NB4 (cell line): Measurements from ENCODE around the gene NDUFAF3.

Source experiments
- MYC ChIP-seq: IDR thresholded peaks from 2 replicates; pipeline ENCODE4 v1.6.1; 2011; ENCODE audit warnings: low read depth, low read length
- TF ChIP-seq, protein P1 (sequence below): IDR thresholded peaks from one replicate; pipeline ENCODE4 v1.5.1; 2012; ENCODE audit warnings: low read depth, low read length

DNA sequence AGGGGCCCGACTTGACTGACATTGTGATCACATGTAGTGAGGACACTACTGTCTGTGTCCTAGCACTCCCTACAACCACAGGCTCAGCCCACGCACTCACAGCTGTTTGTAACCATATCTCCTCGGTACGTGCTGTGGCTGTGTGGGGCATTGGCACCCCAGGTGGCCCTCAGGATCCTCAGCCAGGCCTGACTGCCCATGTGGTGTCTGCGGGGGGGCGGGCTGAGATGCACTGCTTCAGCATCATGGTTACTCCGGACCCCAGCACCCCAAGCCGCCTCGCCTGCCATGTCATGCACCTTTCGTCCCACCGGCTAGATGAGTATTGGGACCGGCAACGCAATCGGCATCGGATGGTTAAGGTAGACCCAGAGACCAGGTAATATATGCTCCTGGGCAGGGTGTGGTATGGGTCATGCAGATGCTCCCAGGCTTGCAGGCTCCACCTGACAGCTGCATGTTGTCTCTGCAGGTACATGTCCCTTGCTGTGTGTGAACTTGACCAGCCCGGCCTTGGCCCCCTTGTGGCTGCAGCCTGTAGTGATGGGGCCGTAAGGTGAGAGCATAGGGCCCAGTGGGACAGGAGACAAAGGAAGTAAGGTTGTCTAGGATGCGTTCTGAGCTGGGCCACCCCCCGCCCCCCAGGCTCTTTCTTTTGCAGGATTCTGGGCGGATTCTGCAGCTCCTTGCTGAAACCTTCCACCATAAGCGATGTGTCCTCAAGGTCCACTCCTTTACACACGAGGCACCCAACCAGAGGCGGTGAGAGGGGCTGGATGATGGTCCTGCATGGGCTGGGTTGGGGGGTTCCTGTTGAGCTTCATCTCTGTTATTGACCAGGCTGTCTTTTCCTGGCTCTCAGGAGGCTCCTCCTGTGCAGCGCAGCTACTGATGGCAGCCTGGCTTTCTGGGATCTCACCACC is 7.9 kb upstream of the NDUFAF3 start:
- TF ChIP-seq, protein P1, sequence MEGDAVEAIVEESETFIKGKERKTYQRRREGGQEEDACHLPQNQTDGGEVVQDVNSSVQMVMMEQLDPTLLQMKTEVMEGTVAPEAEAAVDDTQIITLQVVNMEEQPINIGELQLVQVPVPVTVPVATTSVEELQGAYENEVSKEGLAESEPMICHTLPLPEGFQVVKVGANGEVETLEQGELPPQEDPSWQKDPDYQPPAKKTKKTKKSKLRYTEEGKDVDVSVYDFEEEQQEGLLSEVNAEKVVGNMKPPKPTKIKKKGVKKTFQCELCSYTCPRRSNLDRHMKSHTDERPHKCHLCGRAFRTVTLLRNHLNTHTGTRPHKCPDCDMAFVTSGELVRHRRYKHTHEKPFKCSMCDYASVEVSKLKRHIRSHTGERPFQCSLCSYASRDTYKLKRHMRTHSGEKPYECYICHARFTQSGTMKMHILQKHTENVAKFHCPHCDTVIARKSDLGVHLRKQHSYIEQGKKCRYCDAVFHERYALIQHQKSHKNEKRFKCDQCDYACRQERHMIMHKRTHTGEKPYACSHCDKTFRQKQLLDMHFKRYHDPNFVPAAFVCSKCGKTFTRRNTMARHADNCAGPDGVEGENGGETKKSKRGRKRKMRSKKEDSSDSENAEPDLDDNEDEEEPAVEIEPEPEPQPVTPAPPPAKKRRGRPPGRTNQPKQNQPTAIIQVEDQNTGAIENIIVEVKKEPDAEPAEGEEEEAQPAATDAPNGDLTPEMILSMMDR, result peak; percentile 77
- no peak for TF ChIP-seq MYC
